Measurements from ENCODE around the gene VEPH1.
A peak's percentile ranks its signal among the peaks of the same experiment; 100 is the strongest.

Gene VEPH1

GRCh38 chr3:157502916-157503595, at the start of gene VEPH1:
VEPH1 (minus strand) TSS chr3:157503416; CDS start chr3:157495349, 8,067 bp downstream.
- Histone ChIP-seq H3K36me3 (ENCODE audit: control insufficient read depth, insufficient read depth, low read length) (no peaks in the 10 kb centered on the region), H3K27ac (ENCODE audit: low read depth, low read length) (no peak within 1 kb of the TSS), H3K9ac (ENCODE audit: low read depth, low read length) (no peak within 1 kb of the TSS), H3K27me3 (ENCODE audit: control insufficient read depth, insufficient read depth, low read length) (peaks cover 3% of the 10 kb centered on the region; the same call in 1 of the 2 replicates), H3K4me1 (ENCODE audit: control insufficient read depth, insufficient read depth, low read length) (peaks cover 42% of the 10 kb centered on the region), H3K4me3 (ENCODE audit: low read depth, low read length) (no peak within 1 kb of the TSS), H3K9me3 (ENCODE audit: control insufficient read depth, insufficient read depth, low read length) (no peaks in the 10 kb centered on the region)

GRCh38 chr3:157551961-157552360, 48.7 kb upstream of the VEPH1 start:
- H3K9me3 ChIP-seq (ENCODE audit: control insufficient read depth, insufficient read depth, low read length) = no peaks in the 10 kb centered on the region; the same call in 1 of the 2 replicates
- H3K4me3 ChIP-seq (ENCODE audit: low read depth, low read length) = no peak overlapping the region
- no peak overlapping the region for H3K9ac ChIP-seq (ENCODE audit: low read depth, low read length)
- no peak overlapping the region for H3K27ac ChIP-seq (ENCODE audit: low read depth, low read length)
- H3K4me1 ChIP-seq (ENCODE audit: control insufficient read depth, insufficient read depth, low read length) = no peaks in the 10 kb centered on the region
- no peaks in the 10 kb centered on the region for H3K36me3 ChIP-seq (ENCODE audit: control insufficient read depth, insufficient read depth, low read length)
- H3K27me3 ChIP-seq (ENCODE audit: control insufficient read depth, insufficient read depth, low read length) = no peaks in the 10 kb centered on the region

GRCh38 chr3:157549498-157549897, 46.3 kb upstream of the VEPH1 start:
- Histone ChIP-seq H3K9me3 (ENCODE audit: control insufficient read depth, insufficient read depth, low read length) (no peaks in the 10 kb centered on the region; the same call in 1 of the 2 replicates), H3K36me3 (ENCODE audit: control insufficient read depth, insufficient read depth, low read length) (no peaks in the 10 kb centered on the region), H3K4me1 (ENCODE audit: control insufficient read depth, insufficient read depth, low read length) (no peaks in the 10 kb centered on the region), H3K27ac (ENCODE audit: low read depth, low read length) (no peak overlapping the region), H3K9ac (ENCODE audit: low read depth, low read length) (no peak overlapping the region), H3K4me3 (ENCODE audit: low read depth, low read length) (no peak overlapping the region), H3K27me3 (ENCODE audit: control insufficient read depth, insufficient read depth, low read length) (no peaks in the 10 kb centered on the region)

- Histone ChIP-seq H3K27me3 (ENCODE audit: control insufficient read depth, insufficient read depth, low read length) (peaks cover 3% of the 10 kb centered on the region; the same call in 1 of the 2 replicates), H3K27ac (ENCODE audit: low read depth, low read length) (no peak overlapping the region), H3K4me1 (ENCODE audit: control insufficient read depth, insufficient read depth, low read length) (no peaks in the 10 kb centered on the region)
Observed at GRCh38 chr3:157544501-157545130, 41.4 kb upstream of the VEPH1 start.

DNA sequence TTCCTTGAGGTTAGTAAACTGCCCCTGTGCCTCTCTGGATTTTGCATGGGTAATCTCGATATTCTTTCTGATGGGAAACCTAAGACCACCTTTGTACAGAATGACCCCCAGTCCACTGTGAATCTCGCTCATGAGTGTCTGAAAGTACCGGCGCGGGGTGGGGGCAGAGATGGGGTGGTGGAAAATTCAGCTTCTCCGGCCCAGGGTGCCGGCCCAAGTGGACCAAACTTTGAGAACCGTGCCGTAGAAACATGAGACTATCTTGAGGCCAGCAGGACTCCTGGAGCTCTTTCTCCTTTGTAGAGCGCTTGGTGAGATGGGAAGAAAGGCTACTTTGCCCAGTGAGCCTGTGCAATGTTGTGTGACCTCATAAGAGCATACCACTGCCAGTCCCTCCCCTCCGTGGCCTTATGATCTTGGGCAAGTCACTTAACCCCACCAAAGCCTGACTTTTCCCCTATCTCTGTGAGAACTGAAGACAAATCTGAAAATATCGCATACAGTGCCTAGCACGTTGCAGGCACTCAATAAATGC, 40.4 kb upstream of the VEPH1 start:
- Histone ChIP-seq H3K4me3 (ENCODE audit: low read depth, low read length) (peak overlapping the region; percentile 66), H3K4me1 (ENCODE audit: control insufficient read depth, insufficient read depth, low read length) (no peaks in the 10 kb centered on the region), H3K9me3 (ENCODE audit: control insufficient read depth, insufficient read depth, low read length) (peaks cover 6% of the 10 kb centered on the region; the same call in 1 of the 2 replicates), H3K9ac (ENCODE audit: low read depth, low read length) (no peak overlapping the region), H3K27ac (ENCODE audit: low read depth, low read length) (no peak overlapping the region), H3K36me3 (ENCODE audit: control insufficient read depth, insufficient read depth, low read length) (no peaks in the 10 kb centered on the region), H3K27me3 (ENCODE audit: control insufficient read depth, insufficient read depth, low read length) (peaks cover 3% of the 10 kb centered on the region; the same call in 1 of the 2 replicates)

More at GRCh38 chr3:157544501-157545130, 41.4 kb upstream of the VEPH1 start:
- Histone ChIP-seq H3K36me3 (ENCODE audit: control insufficient read depth, insufficient read depth, low read length) (no peaks in the 10 kb centered on the region), H3K4me3 (ENCODE audit: low read depth, low read length) (no peak overlapping the region), H3K9me3 (ENCODE audit: control insufficient read depth, insufficient read depth, low read length) (peaks cover 6% of the 10 kb centered on the region; the same call in 1 of the 2 replicates), H3K9ac (ENCODE audit: low read depth, low read length) (no peak overlapping the region)

DNA sequence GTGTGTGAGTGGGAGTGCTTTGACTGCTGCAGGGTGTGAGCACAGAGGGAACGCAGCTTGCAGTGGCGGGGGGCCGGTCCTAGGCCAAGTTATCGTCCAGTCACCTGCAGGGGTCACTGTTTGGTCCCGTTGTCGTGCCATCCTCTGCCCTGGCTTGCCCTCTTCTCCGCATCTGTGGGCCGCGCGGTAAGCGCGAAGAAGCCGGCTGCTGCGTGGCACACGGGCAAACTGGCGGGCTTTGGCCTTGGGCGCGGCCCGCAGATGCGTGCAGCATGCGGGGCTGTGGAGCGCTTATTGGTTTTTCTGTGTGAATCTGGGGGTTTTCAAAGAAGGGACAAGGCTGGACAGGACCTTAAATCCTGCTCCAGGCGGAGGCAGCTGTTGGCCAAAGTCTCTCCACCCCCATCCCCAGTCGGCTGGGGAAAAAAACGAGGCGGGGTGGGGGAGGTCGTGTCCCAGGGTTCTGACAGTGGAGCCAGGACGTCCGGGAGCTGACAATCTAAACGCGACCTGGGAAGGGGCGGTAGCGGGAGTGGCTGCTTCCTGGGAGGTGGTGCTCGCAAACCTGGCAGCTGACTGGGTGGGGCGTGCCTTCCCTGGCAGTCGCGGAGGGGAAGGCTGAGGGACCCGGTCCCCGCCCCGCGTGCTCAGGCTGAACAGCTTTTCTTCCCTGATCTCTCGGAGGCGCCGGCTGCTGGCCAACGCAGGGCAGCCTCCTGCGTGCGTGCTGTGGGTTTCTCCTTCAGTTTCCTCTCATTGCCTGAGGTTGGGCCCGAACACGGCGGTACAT, 39.7 kb upstream of the VEPH1 start:
- no peaks in the 10 kb centered on the region for H3K36me3 ChIP-seq (ENCODE audit: control insufficient read depth, insufficient read depth, low read length)
- H3K9me3 ChIP-seq (ENCODE audit: control insufficient read depth, insufficient read depth, low read length) = peaks cover 6% of the 10 kb centered on the region; the same call in 1 of the 2 replicates
- H3K4me1 ChIP-seq (ENCODE audit: control insufficient read depth, insufficient read depth, low read length) = no peaks in the 10 kb centered on the region
- peak overlapping the region; percentile 66 for H3K4me3 ChIP-seq (ENCODE audit: low read depth, low read length)
- peaks cover 3% of the 10 kb centered on the region; the same call in 1 of the 2 replicates for H3K27me3 ChIP-seq (ENCODE audit: control insufficient read depth, insufficient read depth, low read length)
- no peak overlapping the region for H3K27ac ChIP-seq (ENCODE audit: low read depth, low read length)
- H3K9ac ChIP-seq (ENCODE audit: low read depth, low read length) = no peak overlapping the region

DNA sequence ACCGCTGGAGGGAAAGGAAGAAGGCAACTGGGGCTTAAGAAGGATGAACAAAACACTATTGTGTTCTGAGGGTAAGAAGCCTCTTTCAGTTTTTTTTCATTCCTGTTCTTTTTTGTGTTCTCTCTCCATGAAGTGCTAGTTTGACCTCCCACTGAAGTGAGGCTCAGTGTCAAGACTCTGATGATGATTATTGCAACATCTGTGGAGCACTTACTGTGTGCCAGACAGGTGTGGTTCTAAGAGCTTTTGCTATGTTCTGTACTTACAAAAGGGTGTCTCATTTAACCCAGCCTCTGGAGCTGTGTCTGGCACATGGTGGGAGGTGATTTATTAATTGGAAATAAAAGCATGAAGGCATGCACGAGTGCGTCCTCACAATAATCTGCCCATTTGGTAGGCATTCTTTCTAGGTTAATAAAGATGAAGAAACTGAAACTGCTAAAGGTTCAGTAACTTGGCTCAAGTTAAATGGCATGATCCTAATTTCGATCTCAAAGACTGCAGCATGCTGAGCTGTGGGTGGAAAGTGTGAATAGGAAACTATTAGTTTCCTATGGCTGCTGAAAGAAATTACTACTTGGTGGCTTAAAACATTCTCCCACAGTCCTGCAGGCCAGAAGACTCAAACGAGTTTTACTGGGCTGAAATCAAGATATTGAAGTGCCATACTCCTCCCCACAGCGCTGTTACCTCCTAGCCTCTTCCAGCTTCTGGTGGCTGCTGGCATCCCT, 38.5 kb upstream of the VEPH1 start:
- Histone ChIP-seq H3K4me3 (ENCODE audit: low read depth, low read length) (no peak overlapping the region), H3K27ac (ENCODE audit: low read depth, low read length) (no peak overlapping the region), H3K27me3 (ENCODE audit: control insufficient read depth, insufficient read depth, low read length) (peaks cover 3% of the 10 kb centered on the region; the same call in 1 of the 2 replicates), H3K9ac (ENCODE audit: low read depth, low read length) (no peak overlapping the region), H3K9me3 (ENCODE audit: control insufficient read depth, insufficient read depth, low read length) (peaks cover 6% of the 10 kb centered on the region; the same call in 1 of the 2 replicates), H3K4me1 (ENCODE audit: control insufficient read depth, insufficient read depth, low read length) (no peaks in the 10 kb centered on the region), H3K36me3 (ENCODE audit: control insufficient read depth, insufficient read depth, low read length) (no peaks in the 10 kb centered on the region)

- Histone ChIP-seq H3K4me3 (ENCODE audit: low read depth, low read length) (no peak overlapping the region), H3K27ac (ENCODE audit: low read depth, low read length) (no peak overlapping the region), H3K9ac (ENCODE audit: low read depth, low read length) (no peak overlapping the region), H3K27me3 (ENCODE audit: control insufficient read depth, insufficient read depth, low read length) (peaks cover 3% of the 10 kb centered on the region; the same call in 1 of the 2 replicates), H3K36me3 (ENCODE audit: control insufficient read depth, insufficient read depth, low read length) (no peaks in the 10 kb centered on the region), H3K9me3 (ENCODE audit: control insufficient read depth, insufficient read depth, low read length) (peaks cover 6% of the 10 kb centered on the region; the same call in 1 of the 2 replicates), H3K4me1 (ENCODE audit: control insufficient read depth, insufficient read depth, low read length) (no peaks in the 10 kb centered on the region)
Observed at GRCh38 chr3:157540656-157541055, 37.4 kb upstream of the VEPH1 start.

DNA sequence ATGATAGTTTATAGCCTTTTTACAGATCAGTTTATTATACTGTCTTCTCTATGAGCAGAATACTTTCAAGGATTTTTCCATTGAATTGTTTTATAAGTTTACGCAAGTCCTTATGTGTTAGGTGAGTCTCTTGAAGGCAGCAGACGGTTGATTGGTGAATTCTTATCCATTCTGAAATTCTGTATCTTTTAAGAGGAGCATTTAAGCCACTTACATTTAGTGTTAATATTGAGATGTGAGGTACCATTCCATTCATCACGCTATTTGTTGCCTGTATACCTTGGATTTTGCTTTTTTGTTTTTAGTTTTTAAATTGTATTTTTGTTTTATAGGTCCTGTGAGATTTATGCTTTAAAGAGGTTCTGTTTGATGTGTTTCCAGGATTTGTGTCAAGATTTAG, 32.5 kb upstream of the VEPH1 start:
- no peak overlapping the region for H3K4me3 ChIP-seq (ENCODE audit: low read depth, low read length)
- no peaks in the 10 kb centered on the region for H3K27me3 ChIP-seq (ENCODE audit: control insufficient read depth, insufficient read depth, low read length)
- H3K4me1 ChIP-seq (ENCODE audit: control insufficient read depth, insufficient read depth, low read length) = peaks cover 10% of the 10 kb centered on the region
- H3K9ac ChIP-seq (ENCODE audit: low read depth, low read length) = no peak overlapping the region
- H3K9me3 ChIP-seq (ENCODE audit: control insufficient read depth, insufficient read depth, low read length) = no peaks in the 10 kb centered on the region
- H3K36me3 ChIP-seq (ENCODE audit: control insufficient read depth, insufficient read depth, low read length) = no peaks in the 10 kb centered on the region
- H3K27ac ChIP-seq (ENCODE audit: low read depth, low read length) = no peak overlapping the region

DNA sequence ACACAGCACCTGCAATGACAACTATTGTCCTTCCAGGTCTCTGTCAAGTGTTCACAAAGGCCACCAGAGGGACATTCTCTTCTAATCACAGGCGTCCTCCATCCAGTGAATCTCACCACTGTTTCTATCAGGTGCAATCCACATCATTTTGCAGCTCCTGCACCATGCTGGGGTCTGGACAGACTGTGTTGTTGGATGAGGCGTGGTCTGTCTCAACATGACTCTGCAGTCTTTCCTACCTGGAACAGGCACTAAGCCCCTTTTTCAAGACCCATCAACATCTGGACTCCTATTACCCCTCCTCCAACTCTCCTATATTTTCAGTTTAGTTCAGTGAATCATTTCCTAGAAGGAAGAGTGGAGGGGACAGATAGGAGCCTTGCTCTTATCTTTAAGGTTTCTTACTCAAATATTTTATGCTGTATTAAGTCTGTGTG, 31.5 kb upstream of the VEPH1 start:
- Histone ChIP-seq H3K4me3 (ENCODE audit: low read depth, low read length) (no peak overlapping the region), H3K27ac (ENCODE audit: low read depth, low read length) (no peak overlapping the region), H3K9ac (ENCODE audit: low read depth, low read length) (no peak overlapping the region), H3K27me3 (ENCODE audit: control insufficient read depth, insufficient read depth, low read length) (no peaks in the 10 kb centered on the region), H3K4me1 (ENCODE audit: control insufficient read depth, insufficient read depth, low read length) (peaks cover 10% of the 10 kb centered on the region), H3K36me3 (ENCODE audit: control insufficient read depth, insufficient read depth, low read length) (no peaks in the 10 kb centered on the region), H3K9me3 (ENCODE audit: control insufficient read depth, insufficient read depth, low read length) (no peaks in the 10 kb centered on the region)
